Trophoblast cell (in vitro differentiated cells and primary cell): ENCODE data around the gene TAS1R3.
"Not testable (repeated sequence)": the region's sequence is repeated elsewhere in the genome, so short reads cannot be mapped to it uniquely, and the experiment has no call there.

Experiments used
- DNase-seq, 2 donors: peaks; one replicate each; pipeline ENCODE4 v3.0.0-alpha.2; 2016
- H2AFZ ChIP-seq: 2 replicates; pipeline ENCODE4 v1.6.1; 2013; ENCODE audit warnings: low read length, moderate library complexity, mild to moderate bottlenecking; ENCODE audit not compliant: insufficient read depth, poor library complexity
- H2AK5ac ChIP-seq: 2 replicates; pipeline ENCODE4 v1.6.1; 2013; ENCODE audit warnings: mild to moderate bottlenecking, low read length
- H2BK120ac ChIP-seq: 2 replicates; pipeline ENCODE4 v1.6.1; 2013; ENCODE audit warnings: low read length, mild to moderate bottlenecking, moderate library complexity; ENCODE audit not compliant: insufficient read depth, poor library complexity
- H2BK12ac ChIP-seq: 2 replicates; pipeline ENCODE4 v1.6.1; 2013; ENCODE audit warnings: mild to moderate bottlenecking, low read length, moderate library complexity
- H2BK5ac ChIP-seq: 2 replicates; pipeline ENCODE4 v1.6.1; 2013; ENCODE audit warnings: low read length, low read depth, moderate library complexity, mild to moderate bottlenecking; ENCODE audit not compliant: poor library complexity
- H3K14ac ChIP-seq: 2 replicates; pipeline ENCODE4 v1.6.1; 2013; ENCODE audit warnings: mild to moderate bottlenecking, low read length
- H3K18ac ChIP-seq: 2 replicates; pipeline ENCODE4 v1.6.1; 2013; ENCODE audit warnings: mild to moderate bottlenecking, low read length
- H3K23ac ChIP-seq: 2 replicates; pipeline ENCODE4 v1.6.1; 2013; ENCODE audit warnings: low read length
- H3K27ac ChIP-seq: 2 replicates; pipeline ENCODE4 v1.5.1; 2013; ENCODE audit warnings: low read depth, mild to moderate bottlenecking, inconsistent platforms, low read length, moderate library complexity
- H3K27me3 ChIP-seq: 2 replicates; pipeline ENCODE4 v1.6.1; 2013; ENCODE audit warnings: inconsistent platforms, mild to moderate bottlenecking, low read length, moderate library complexity; ENCODE audit not compliant: insufficient read depth
- H3K36me3 ChIP-seq, 2 experiments: 1 replicate in 1 of 2; 2 replicates in 1 of 2; pipeline ENCODE4 v1.6.1; 2013; ENCODE audit warnings: low read length in 2 of 2, mild to moderate bottlenecking in 2 of 2, moderate library complexity in 1 of 2; ENCODE audit not compliant: insufficient read depth in 2 of 2, control insufficient read depth in 1 of 2
- H3K4ac ChIP-seq: 2 replicates; pipeline ENCODE4 v1.6.1; 2013; ENCODE audit warnings: low read depth, mild to moderate bottlenecking, low read length, moderate library complexity
- H3K4me1 ChIP-seq, 2 experiments: 1 replicate in 1 of 2; 2 replicates in 1 of 2; pipeline ENCODE4 v1.6.1; 2013; ENCODE audit warnings: low read length in 2 of 2, mild to moderate bottlenecking in 2 of 2, moderate library complexity in 1 of 2; ENCODE audit not compliant: insufficient read depth in 2 of 2, control insufficient read depth in 1 of 2
- H3K4me2 ChIP-seq: 2 replicates; pipeline ENCODE4 v1.6.1; 2013; ENCODE audit warnings: inconsistent platforms, mild to moderate bottlenecking, low read length, moderate library complexity
- H3K4me3 ChIP-seq: 2 replicates; pipeline ENCODE4 v1.5.1; 2013; ENCODE audit warnings: mild to moderate bottlenecking, low read depth, low read length, inconsistent platforms
- H3K79me1 ChIP-seq: one replicate; pipeline ENCODE4 v1.6.1; 2013; ENCODE audit warnings: low read length
- H3K79me2 ChIP-seq: 2 replicates; pipeline ENCODE4 v1.6.1; 2013; ENCODE audit warnings: low read length, mild to moderate bottlenecking; ENCODE audit not compliant: control insufficient read depth, insufficient read depth, poor library complexity
- H3K9ac ChIP-seq: 2 replicates; pipeline ENCODE4 v1.6.1; 2013; ENCODE audit warnings: mild to moderate bottlenecking, low read length
- H3K9me3 ChIP-seq: 2 replicates; pipeline ENCODE4 v1.6.1; 2013; ENCODE audit warnings: low read depth, mild to moderate bottlenecking, control low read depth, inconsistent platforms, low read length; ENCODE audit not compliant: insufficient read depth
- H4K12ac ChIP-seq: 2 replicates; pipeline ENCODE4 v1.6.1; 2013; ENCODE audit warnings: low read depth, mild to moderate bottlenecking, low read length, moderate library complexity
- H4K8ac ChIP-seq: 2 replicates; pipeline ENCODE4 v1.6.1; 2013; ENCODE audit warnings: low read depth, mild to moderate bottlenecking, low read length, moderate library complexity
- H4K91ac ChIP-seq: one replicate; pipeline ENCODE4 v1.6.1; 2013; ENCODE audit warnings: low read depth, mild to moderate bottlenecking, low read length, moderate library complexity
- WGBS: extraction: QIAGEN DNeasy Blood & Tissue Kit; methylation state at CpG from one replicate; pipeline ENCODE4 v1.1.7; 2013; ENCODE audit warnings: missing lambda C conversion rate; ENCODE audit not compliant: insufficient read length, insufficient coverage; ENCODE audit errors: extremely low coverage; 5-methylcytosine and 5-hydroxymethylcytosine counted together

The TAS1R3 gene

DNA sequence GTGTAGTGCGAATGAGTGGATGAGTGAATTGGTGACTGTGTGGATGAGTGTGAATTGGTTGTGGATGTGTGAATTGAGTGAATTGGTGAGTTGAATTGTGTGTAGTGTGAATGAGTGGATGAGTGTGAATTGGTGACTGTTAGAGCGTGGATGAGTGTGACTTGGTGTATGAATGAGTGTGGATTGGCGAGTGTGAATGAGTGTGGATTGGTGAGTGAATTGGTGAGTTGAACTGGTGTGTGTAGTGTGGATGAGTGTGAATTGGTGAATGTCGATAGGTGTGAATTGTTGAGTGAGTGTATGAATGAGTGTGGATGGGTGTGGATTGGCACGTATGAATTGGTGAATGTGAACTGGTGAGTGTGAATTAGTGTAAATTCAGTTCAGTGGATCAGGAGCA, 36.2 kb downstream of the TAS1R3 start:
- no peak for DNase-seq
- no peak overlapping the region for H4K91ac ChIP-seq
- no peak overlapping the region for H3K14ac ChIP-seq
- no peak overlapping the region for H2BK5ac ChIP-seq
- H3K4me3 ChIP-seq: no peak overlapping the region
- 100% methylated on average over 5 of the region's 5 CpGs for WGBS
- H3K9ac ChIP-seq: no peak overlapping the region
- no peak overlapping the region for H3K18ac ChIP-seq
- no peak overlapping the region for H3K4me2 ChIP-seq
- no peak overlapping the region for H2AK5ac ChIP-seq
- no peak overlapping the region for H3K4ac ChIP-seq
- peaks cover 10% of the 10 kb centered on the region for H3K9me3 ChIP-seq
- H3K79me1 ChIP-seq: no peaks in the 10 kb centered on the region
- H3K4me1 ChIP-seq: no peaks in the 10 kb centered on the region
- H3K27ac ChIP-seq: no peak overlapping the region
- H3K36me3 ChIP-seq: peaks cover 6% of the 10 kb centered on the region in 2 experiments
- H4K8ac ChIP-seq: no peak overlapping the region
- H3K27me3 ChIP-seq: no peaks in the 10 kb centered on the region
- H2BK120ac ChIP-seq: no peak overlapping the region
- H2AFZ ChIP-seq: no peak overlapping the region
- peak overlapping the region; percentile 8 for H3K23ac ChIP-seq
- no peak overlapping the region for H2BK12ac ChIP-seq
- H3K79me2 ChIP-seq: no peaks in the 10 kb centered on the region
- H4K12ac ChIP-seq: no peak overlapping the region

DNA sequence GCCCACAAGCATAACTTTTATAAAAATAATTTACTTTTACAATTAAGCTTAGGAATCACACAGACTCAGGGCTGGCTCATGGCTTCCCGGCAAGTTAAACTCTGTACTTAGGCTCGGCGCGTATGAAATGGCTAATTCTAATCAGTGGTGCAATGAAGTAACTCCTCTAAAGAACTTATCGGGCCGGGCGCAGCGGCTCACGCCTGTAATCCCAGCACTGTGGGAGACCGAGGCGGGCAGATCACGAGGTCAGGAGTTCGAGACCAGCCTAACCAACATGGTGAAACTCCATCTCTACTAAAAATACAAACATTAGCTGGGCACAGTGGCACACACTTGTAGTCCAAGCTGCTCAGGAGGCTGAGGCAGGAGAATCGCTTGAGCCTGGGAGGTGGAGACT, 39.0 kb downstream of the TAS1R3 start:
- H3K23ac ChIP-seq, H2AFZ ChIP-seq, H3K4me3 ChIP-seq, H3K79me1 ChIP-seq, H4K91ac ChIP-seq, H3K4ac ChIP-seq, H3K4me2 ChIP-seq, H3K27ac ChIP-seq, H3K4me1 ChIP-seq, H2BK5ac ChIP-seq, H2AK5ac ChIP-seq, H3K18ac ChIP-seq, H3K27me3 ChIP-seq, H2BK12ac ChIP-seq, H3K9ac ChIP-seq, H4K12ac ChIP-seq, H2BK120ac ChIP-seq, H4K8ac ChIP-seq, DNase-seq, H3K14ac ChIP-seq: not testable (repeated sequence)
- Histone ChIP-seq H3K9me3 (peaks cover 10% of the 10 kb centered on the region), H3K79me2 (peaks cover 13% of the 10 kb centered on the region), H3K36me3 (peaks cover 21 to 22% of the 10 kb centered on the region in 2 experiments)
- WGBS: no CpG with 5 or more reads among the region's 14 CpGs

DNA sequence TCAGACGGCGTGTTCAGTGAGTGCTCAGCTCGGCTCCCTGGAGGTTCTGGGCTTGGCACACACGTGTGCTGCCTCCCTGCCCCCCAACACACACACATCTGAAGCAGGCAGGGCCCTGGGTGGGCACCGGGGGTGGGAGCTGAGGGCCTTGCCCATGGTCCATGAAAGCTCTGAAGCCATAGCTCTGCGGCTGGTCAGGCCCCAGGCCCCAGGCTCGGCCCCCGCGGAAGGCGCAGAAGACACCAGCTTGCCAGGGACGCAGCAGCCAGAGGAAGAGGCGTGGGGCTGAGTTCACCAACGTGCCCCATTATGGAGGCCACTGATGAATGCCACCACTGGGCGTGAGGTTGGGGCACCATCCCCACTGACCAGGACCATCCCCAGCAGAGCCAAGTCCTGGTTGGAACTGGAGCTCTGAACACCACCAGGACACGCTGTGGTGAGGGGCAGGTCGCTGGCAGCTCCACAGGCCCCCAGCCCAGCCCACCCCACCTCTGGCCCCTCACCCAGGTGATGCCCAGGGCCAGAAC, 39.8 kb downstream of the TAS1R3 start:
- no peak overlapping the region for H3K4me2 ChIP-seq
- peaks cover 8% of the 10 kb centered on the region for H3K9me3 ChIP-seq
- H3K27ac ChIP-seq: no peak overlapping the region
- H3K4me3 ChIP-seq: no peak overlapping the region
- no peak overlapping the region for H3K14ac ChIP-seq
- no peaks in the 10 kb centered on the region for H3K27me3 ChIP-seq
- H3K4ac ChIP-seq: no peak overlapping the region
- peaks cover 13% of the 10 kb centered on the region for H3K79me2 ChIP-seq
- H4K8ac ChIP-seq: no peak overlapping the region
- H4K12ac ChIP-seq: no peak overlapping the region
- H3K79me1 ChIP-seq: peaks cover 6% of the 10 kb centered on the region
- H3K9ac ChIP-seq: no peak overlapping the region
- H2AK5ac ChIP-seq: no peak overlapping the region
- no peak overlapping the region for H2AFZ ChIP-seq
- H3K36me3 ChIP-seq: peaks cover 21 to 22% of the 10 kb centered on the region in 2 experiments
- peaks cover 8 to 9% of the 10 kb centered on the region in 2 experiments for H3K4me1 ChIP-seq
- no peak for DNase-seq
- no CpG with 5 or more reads among the region's 16 CpGs for WGBS
- no peak overlapping the region for H3K18ac ChIP-seq
- no peak overlapping the region for H2BK5ac ChIP-seq
- H2BK120ac ChIP-seq: no peak overlapping the region
- no peak overlapping the region for H3K23ac ChIP-seq
- H2BK12ac ChIP-seq: no peak overlapping the region
- no peak overlapping the region for H4K91ac ChIP-seq

DNA sequence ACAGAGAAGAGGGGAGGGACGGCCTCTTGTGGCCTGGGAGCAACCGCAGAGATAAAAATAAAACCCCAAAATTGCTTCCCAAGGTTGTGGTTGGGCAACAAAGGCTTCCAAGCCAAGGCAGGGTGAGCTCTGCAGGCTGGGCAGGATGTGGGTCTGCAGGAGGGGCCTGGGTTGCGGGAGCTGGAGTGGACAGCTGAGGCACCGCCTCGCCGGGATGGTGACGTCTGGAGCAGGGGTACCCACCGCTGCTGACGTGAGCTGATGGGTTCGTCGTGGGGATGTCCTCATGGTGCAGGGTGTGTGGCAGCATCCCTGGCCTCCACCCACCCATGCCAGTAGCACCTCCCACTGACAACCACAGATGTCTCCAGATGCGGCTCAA, 40.3 kb downstream of the TAS1R3 start:
- Histone ChIP-seq H2BK120ac (no peak overlapping the region), H3K4me3 (no peak overlapping the region)

More for the DNA sequence above, 40.3 kb downstream of the TAS1R3 start:
- no peak overlapping the region for H3K4ac ChIP-seq
- no peaks in the 10 kb centered on the region for H3K27me3 ChIP-seq
- H2BK5ac ChIP-seq: no peak overlapping the region
- peaks cover 13% of the 10 kb centered on the region for H3K79me2 ChIP-seq
- peaks cover 6% of the 10 kb centered on the region for H3K9me3 ChIP-seq
- peaks cover 11 to 13% of the 10 kb centered on the region in 2 experiments for H3K4me1 ChIP-seq
- no peak overlapping the region for H3K4me2 ChIP-seq
- H3K18ac ChIP-seq: no peak overlapping the region
- no peak overlapping the region for H3K23ac ChIP-seq
- no peak overlapping the region for H3K9ac ChIP-seq
- no peak overlapping the region for H2AFZ ChIP-seq
- H2BK12ac ChIP-seq: no peak overlapping the region
- H3K14ac ChIP-seq: no peak overlapping the region
- no CpG with 5 or more reads among the region's 12 CpGs for WGBS
- no peak overlapping the region for H4K8ac ChIP-seq
- no peak overlapping the region for H4K91ac ChIP-seq
- no peak overlapping the region for H3K27ac ChIP-seq
- no peak for DNase-seq
- H3K79me1 ChIP-seq: peaks cover 8% of the 10 kb centered on the region
- H2AK5ac ChIP-seq: no peak overlapping the region
- peak overlapping the region; percentile 10 for H4K12ac ChIP-seq
- H3K36me3 ChIP-seq: peaks cover 22 to 26% of the 10 kb centered on the region in 2 experiments
